Adrenal gland (tissue), 5 donors: ENCODE results near the gene CCDC187.

ENCODE experiments used
- CTCF ChIP-seq, 6 experiments: fragments of 450-650 bp in 4 of 6; fragments of 200-600 bp in 2 of 6; sonication (generic) in 1 of 6; IDR thresholded peaks; 1 replicate in 5 of 6; 2 replicates in 1 of 6; pipeline versions ENCODE4 v1.5.1 to v1.8.0; 2016 to 2021; ENCODE audit warnings: antibody characterized with exemption in 6 of 6, mild to moderate bottlenecking in 2 of 6, moderate library complexity in 1 of 6
- POLR2A ChIP-seq, 2 donors: fragments of 450-650 bp; IDR thresholded peaks; one replicate each; pipeline ENCODE4 v1.6.1; 2017; ENCODE audit warnings: antibody characterized with exemption in 2 of 2, mild to moderate bottlenecking in 2 of 2, moderate library complexity in 1 of 2
- donor health status: DM: no; HTN: no; CAD: no.

DNA sequence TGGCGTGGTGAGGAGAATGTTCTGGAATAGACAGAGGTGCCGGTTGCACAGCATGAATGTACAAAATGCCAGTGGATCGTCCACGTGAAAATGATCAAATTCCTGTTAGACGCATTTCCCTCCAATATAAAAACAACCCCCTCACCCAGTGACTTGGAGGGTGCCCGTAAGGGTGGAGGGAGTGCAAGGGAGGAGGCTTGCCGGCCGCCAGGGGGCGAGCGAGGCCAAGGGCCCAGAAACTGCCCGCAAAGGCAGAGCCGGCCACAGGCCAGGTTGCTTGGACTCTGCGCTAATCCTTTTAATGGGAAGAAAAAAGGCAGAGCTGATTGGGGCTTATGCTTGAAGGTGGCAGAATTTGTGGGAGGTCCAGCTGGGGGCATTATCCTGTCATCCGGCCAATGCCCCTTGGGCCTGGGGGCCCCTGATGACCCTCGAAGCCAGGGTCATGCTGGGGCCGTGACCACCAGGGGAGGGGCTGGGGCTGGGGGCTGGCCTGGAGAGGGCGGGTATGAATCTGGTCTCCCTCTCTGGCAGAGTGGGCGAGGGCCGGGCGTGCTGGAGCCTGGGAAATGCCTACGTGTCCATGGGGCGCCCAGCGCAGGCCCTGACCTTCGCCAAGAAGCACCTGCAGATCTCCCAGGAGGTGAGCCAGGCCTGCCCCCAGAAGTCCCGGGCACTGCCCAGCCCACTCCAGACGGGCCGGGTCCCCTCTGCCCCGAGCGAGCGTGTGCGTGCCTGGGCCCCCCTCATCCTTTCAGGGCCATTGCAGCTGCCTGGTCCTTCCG is 35.5 kb upstream of the CCDC187 start:
- TF ChIP-seq CTCF (IDR thresholded peaks at IDR 0.05) (peak; percentile 84 to 96 (median 88)), POLR2A (IDR thresholded peaks at IDR 0.05) (no peak)
